ENCODE measurements around the gene GTF2E1.

GRCh38 chr3:120791913-120792312 lies 49.4 kb downstream of the GTF2E1 start:
- TF ChIP-seq CTCF (IDR thresholded peaks at IDR 0.05), result no peak
- TF ChIP-seq POLR2A (IDR thresholded peaks at IDR 0.05), result no peak

Data from ovary (tissue), 3 donors.